ENCODE results near the gene HERC4.

Gene HERC4

GRCh38 chr10:67875340-67876238 lies 199.5 kb downstream of the HERC4 start:
- no peak for DNase-seq (ENCODE audit: low read depth)
